ENCODE results near the gene LDB3.

The LDB3 gene

DNA sequence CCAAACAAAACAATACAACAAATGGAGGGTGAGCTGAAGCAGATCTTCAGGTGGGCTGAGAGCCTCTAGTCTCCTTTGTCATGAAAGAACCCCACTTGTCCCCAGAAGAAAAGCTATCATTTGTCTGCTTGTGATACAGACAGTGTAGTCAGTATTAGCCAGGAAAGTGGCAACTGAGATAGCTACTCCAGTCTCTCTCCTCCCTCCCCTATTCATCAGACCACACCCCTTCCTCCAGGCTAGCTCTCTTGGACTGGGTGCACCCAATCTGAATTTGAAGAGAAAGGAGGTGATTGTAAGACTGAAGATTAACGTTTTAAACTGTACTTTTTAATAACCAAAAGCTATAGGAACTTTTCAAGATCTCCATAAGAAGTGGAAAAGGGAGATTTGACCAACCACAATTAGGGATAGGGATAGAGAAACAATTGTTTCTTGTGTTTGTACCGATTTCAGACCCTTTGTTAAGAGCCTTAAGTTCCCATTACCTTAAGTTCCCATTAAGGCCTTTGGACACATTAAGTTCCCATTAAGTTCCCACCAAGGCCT is 102.2 kb downstream of the LDB3 start:
- WGBS (ENCODE audit: insufficient coverage) = no CpG with 5 or more reads among the region's 2 CpGs
- no peaks in the 10 kb centered on the region for H3K36me3 ChIP-seq (ENCODE audit: control insufficient read depth in 4 of 4, insufficient read depth in 4 of 4, low read length in 3 of 4)
- no peaks in the 10 kb centered on the region for H3K4me1 ChIP-seq (ENCODE audit: control extremely low read depth in 1 of 4, control insufficient read depth in 4 of 4, insufficient read depth in 4 of 4, low read length in 3 of 4)
- no peak for DNase-seq
- no peak overlapping the region for H3K27ac ChIP-seq (ENCODE audit: insufficient read depth in 1 of 2, low read depth in 1 of 2, low read length in 2 of 2, poor library complexity in 1 of 2, severe bottlenecking in 2 of 2)
- ChIA-PET POLR2A (no interaction called here), CTCF (interaction anchor here (1.2 to 1.6 kb wide), 2 partner anchors 28 to 168 kb away, joined by 3 to 5 read pairs; no protein-coding TSS in a partner anchor)
- H3K27me3 ChIP-seq (replicated peaks in 2 of 5; ENCODE audit: control insufficient read depth in 4 of 5, insufficient read depth in 5 of 5, low read length in 4 of 5) = peaks cover 2 to 26% (median 17%) of the 10 kb centered on the region in 5 experiments
- no peak overlapping the region for H3K4me3 ChIP-seq (ENCODE audit: control insufficient read depth in 1 of 7, extremely low read depth in 1 of 7, insufficient read depth in 4 of 7, low read depth in 2 of 7, low read length in 6 of 7)
- H3K9me3 ChIP-seq (ENCODE audit: control extremely low read depth in 1 of 5, control insufficient read depth in 4 of 5, insufficient read depth in 2 of 5, low read depth in 1 of 5, low read length in 4 of 5) = no peaks in the 10 kb centered on the region

DNA sequence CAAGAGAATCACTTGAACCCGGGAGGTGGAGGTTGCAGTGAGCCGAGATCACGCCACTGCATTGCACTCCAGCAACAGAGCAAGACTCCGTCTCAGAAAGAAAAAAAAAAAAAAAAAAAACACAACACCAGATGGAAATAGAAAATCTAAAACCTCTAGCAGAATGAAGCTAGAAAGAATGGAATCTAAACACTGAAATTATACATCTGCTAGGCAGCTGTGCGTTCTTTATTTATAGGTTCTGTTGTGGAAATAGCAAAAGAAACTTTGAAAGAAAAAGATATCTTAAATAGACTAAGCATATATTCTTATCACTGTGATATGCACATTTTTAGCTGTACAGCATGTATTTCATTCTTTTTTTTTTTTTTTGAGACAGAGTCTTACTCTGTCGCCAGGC is 105.2 kb downstream of the LDB3 start:
- WGBS (ENCODE audit: insufficient coverage) = 100% methylated on average over 1 of the region's 6 CpGs
- H3K27me3 ChIP-seq (replicated peaks in 2 of 5; ENCODE audit: control insufficient read depth in 4 of 5, insufficient read depth in 5 of 5, low read length in 4 of 5) = peaks cover 0 to 21% (median 9%) of the 10 kb centered on the region in 5 experiments
- POLR2A ChIA-PET = no interaction called here
- CTCF ChIA-PET = no interaction called here
- no peak for DNase-seq
- no peaks in the 10 kb centered on the region for H3K4me1 ChIP-seq (ENCODE audit: control extremely low read depth in 1 of 4, control insufficient read depth in 4 of 4, insufficient read depth in 4 of 4, low read length in 3 of 4)
- no peak overlapping the region for H3K4me3 ChIP-seq (ENCODE audit: control insufficient read depth in 1 of 7, extremely low read depth in 1 of 7, insufficient read depth in 4 of 7, low read depth in 2 of 7, low read length in 6 of 7)
- no peaks in the 10 kb centered on the region for H3K9me3 ChIP-seq (ENCODE audit: control extremely low read depth in 1 of 5, control insufficient read depth in 4 of 5, insufficient read depth in 2 of 5, low read depth in 1 of 5, low read length in 4 of 5)
- no peaks in the 10 kb centered on the region for H3K36me3 ChIP-seq (ENCODE audit: control insufficient read depth in 4 of 4, insufficient read depth in 4 of 4, low read length in 3 of 4)
- H3K27ac ChIP-seq (ENCODE audit: insufficient read depth in 1 of 2, low read depth in 1 of 2, low read length in 2 of 2, poor library complexity in 1 of 2, severe bottlenecking in 2 of 2) = no peak overlapping the region

DNA sequence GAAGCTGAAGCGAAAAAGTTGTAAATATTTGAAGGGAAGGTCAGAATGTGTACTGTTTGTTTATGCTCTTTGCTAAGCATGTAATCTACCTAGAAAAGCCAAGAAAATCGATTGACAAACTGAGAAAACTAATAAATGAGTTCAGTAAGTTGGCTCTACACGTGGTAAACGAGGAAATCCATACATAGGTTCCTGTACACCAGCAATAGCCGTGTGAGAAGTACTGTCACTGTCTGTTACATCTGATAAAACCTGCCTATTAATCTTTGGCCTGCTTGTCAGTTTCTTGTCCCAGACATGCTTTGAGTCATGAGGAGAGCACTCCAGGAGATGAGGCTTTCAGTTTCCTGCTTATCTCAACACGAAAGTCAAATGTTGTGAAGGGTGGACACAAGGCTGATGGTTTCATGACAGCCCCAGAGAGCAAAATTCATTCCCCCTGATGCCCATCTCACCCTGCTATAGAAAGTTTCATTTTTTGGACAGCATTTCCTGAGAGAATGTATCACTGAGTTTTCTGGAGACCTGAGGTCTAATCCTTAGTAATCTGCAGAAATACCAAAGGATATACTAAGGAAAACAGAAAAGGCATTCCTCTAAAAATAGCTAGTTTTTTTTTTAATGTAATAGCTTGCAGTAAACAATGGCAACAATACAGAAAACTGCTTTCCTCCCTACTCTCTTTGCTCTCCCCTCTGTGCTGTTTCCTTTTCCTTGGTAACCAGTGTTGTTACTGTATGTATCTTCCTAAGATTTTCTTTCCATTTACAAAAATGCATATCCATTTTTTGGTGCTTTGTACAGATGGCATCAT is 107.0 kb downstream of the LDB3 start:
- no peak for DNase-seq
- CTCF ChIA-PET = no interaction called here
- POLR2A ChIA-PET = no interaction called here
- no peak overlapping the region for H3K27ac ChIP-seq (ENCODE audit: insufficient read depth in 1 of 2, low read depth in 1 of 2, low read length in 2 of 2, poor library complexity in 1 of 2, severe bottlenecking in 2 of 2)
- H3K36me3 ChIP-seq (ENCODE audit: control insufficient read depth in 4 of 4, insufficient read depth in 4 of 4, low read length in 3 of 4) = no peaks in the 10 kb centered on the region
- no peaks in the 10 kb centered on the region for H3K4me1 ChIP-seq (ENCODE audit: control extremely low read depth in 1 of 4, control insufficient read depth in 4 of 4, insufficient read depth in 4 of 4, low read length in 3 of 4)
- no peaks in the 10 kb centered on the region for H3K9me3 ChIP-seq (ENCODE audit: control extremely low read depth in 1 of 5, control insufficient read depth in 4 of 5, insufficient read depth in 2 of 5, low read depth in 1 of 5, low read length in 4 of 5)
- no peak overlapping the region for H3K4me3 ChIP-seq (ENCODE audit: control insufficient read depth in 1 of 7, extremely low read depth in 1 of 7, insufficient read depth in 4 of 7, low read depth in 2 of 7, low read length in 6 of 7)
- WGBS (ENCODE audit: insufficient coverage) = 62% methylated on average over 5 of the region's 6 CpGs
- H3K27me3 ChIP-seq (replicated peaks in 2 of 5; ENCODE audit: control insufficient read depth in 4 of 5, insufficient read depth in 5 of 5, low read length in 4 of 5) = peaks cover 0 to 12% (median 3%) of the 10 kb centered on the region in 5 experiments

DNA sequence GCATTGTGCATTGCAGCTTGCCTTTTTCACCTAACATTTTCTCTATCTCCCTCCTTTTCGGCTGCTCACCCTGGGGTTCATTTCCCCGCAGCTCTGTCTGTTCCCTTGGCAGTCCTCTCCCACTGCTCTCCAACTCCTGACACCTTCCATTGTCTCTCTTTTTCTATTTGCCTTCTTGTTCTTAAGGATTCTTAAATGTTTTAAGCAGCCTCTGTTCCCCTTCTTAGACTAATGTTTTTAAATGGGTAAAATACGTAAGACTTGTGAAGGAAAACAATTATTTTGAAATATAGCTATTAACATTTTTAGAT is 107.5 kb downstream of the LDB3 start:
- Histone ChIP-seq H3K27me3 (replicated peaks in 2 of 5; ENCODE audit: control insufficient read depth in 4 of 5, insufficient read depth in 5 of 5, low read length in 4 of 5) (peaks cover 0 to 12% (median 3%) of the 10 kb centered on the region in 5 experiments), H3K4me3 (ENCODE audit: control insufficient read depth in 1 of 7, extremely low read depth in 1 of 7, insufficient read depth in 4 of 7, low read depth in 2 of 7, low read length in 6 of 7) (no peak overlapping the region), H3K9me3 (ENCODE audit: control extremely low read depth in 1 of 5, control insufficient read depth in 4 of 5, insufficient read depth in 2 of 5, low read depth in 1 of 5, low read length in 4 of 5) (no peaks in the 10 kb centered on the region), H3K27ac (ENCODE audit: insufficient read depth in 1 of 2, low read depth in 1 of 2, low read length in 2 of 2, poor library complexity in 1 of 2, severe bottlenecking in 2 of 2) (no peak overlapping the region), H3K36me3 (ENCODE audit: control insufficient read depth in 4 of 4, insufficient read depth in 4 of 4, low read length in 3 of 4) (no peaks in the 10 kb centered on the region), H3K4me1 (ENCODE audit: control extremely low read depth in 1 of 4, control insufficient read depth in 4 of 4, insufficient read depth in 4 of 4, low read length in 3 of 4) (no peaks in the 10 kb centered on the region)
- 91% methylated on average over 2 of the region's 3 CpGs for WGBS (ENCODE audit: insufficient coverage)
- POLR2A ChIA-PET = no interaction called here
- CTCF ChIA-PET = no interaction called here
- DNase-seq = no peak

DNA sequence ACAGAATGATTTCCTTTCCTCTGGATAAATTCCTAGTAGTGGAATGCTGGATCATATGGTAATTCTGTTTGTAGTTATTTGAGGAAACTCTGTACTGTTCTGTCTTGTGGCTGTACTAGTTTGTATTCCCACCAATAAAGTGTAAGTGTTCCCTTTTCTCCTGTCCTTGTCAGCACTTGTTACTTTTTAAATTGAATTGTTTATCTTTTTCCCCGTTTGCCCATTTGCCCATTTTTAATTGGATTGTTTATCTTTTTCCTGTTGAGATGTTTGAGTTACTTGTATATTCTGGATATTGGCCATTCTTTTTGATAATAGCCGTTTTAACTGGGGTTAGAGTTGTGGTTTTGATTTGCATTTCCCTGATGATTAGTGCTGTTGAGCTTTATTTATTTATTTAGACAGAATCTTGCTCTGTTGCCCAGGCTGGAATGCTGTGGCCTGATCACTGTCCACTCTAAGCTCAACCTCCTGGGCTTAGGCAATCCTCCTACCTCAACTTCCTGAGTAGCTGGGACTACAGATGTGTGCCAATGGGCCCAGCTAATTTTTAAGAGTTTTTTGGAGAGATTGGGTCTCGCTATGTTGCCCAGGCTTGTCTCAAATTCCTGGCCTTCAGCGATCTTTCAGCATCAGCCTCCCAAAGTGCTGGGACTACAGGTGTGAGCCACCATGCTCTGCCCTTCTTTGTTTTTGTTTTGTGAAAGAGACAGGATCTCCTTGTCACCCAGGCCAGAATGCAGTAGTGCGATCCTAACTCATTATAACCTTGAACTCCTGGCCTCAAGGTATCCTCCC is 111.1 kb downstream of the LDB3 start:
- ChIA-PET CTCF (no interaction called here), POLR2A (no interaction called here)
- Histone ChIP-seq H3K36me3 (ENCODE audit: control insufficient read depth in 4 of 4, insufficient read depth in 4 of 4, low read length in 3 of 4) (no peaks in the 10 kb centered on the region), H3K27me3 (replicated peaks in 2 of 5; ENCODE audit: control insufficient read depth in 4 of 5, insufficient read depth in 5 of 5, low read length in 4 of 5) (peaks cover 0 to 11% (median 3%) of the 10 kb centered on the region in 5 experiments), H3K9me3 (ENCODE audit: control extremely low read depth in 1 of 5, control insufficient read depth in 4 of 5, insufficient read depth in 2 of 5, low read depth in 1 of 5, low read length in 4 of 5) (peaks cover 0 to 3% (median 0%) of the 10 kb centered on the region in 5 experiments), H3K4me3 (ENCODE audit: control insufficient read depth in 1 of 7, extremely low read depth in 1 of 7, insufficient read depth in 4 of 7, low read depth in 2 of 7, low read length in 6 of 7) (no peak overlapping the region), H3K4me1 (ENCODE audit: control extremely low read depth in 1 of 4, control insufficient read depth in 4 of 4, insufficient read depth in 4 of 4, low read length in 3 of 4) (no peaks in the 10 kb centered on the region), H3K27ac (ENCODE audit: insufficient read depth in 1 of 2, low read depth in 1 of 2, low read length in 2 of 2, poor library complexity in 1 of 2, severe bottlenecking in 2 of 2) (no peak overlapping the region)
- WGBS (ENCODE audit: insufficient coverage) = 100% methylated on average over 3 of the region's 5 CpGs
- DNase-seq = no peak

DNA sequence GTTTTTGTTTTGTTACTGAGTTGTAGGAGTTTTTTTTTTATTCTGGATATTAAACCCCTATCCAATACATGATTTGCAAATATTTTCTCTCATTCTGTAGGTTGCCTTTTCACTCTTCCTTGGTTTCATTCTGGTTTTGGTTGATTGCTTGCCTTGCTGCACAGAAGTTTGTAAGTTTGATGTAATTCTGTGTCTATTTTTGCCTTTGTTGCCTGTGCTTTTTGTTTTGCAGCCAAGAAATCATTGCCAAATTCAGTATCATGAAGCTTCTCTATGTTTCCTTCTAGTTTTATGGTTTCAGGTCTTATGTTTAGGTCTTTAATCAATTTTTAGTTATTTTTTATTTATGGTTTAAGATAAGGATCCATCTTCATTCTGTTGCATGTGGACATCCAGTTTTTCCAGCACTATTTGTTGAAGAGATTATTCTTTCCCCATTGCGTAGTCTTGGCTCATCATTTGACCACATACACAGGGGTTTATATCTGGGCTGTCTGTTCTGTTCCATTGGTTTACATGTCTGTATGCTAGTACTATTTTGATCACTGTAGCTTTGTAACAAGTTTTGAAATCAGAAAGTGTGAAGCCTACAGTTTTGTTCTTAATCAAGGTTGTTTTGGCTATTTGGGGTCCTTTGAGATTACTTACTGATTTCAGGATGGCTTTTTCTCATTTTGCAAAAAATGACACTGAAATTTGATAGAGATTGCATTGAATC is 114.5 kb downstream of the LDB3 start:
- no peak for DNase-seq
- WGBS (ENCODE audit: insufficient coverage) = no CpG with 5 or more reads among the region's 1 CpG
- POLR2A ChIA-PET = interaction anchor here (0.6 kb wide), 1 partner anchor 20 kb away, joined by 3 read pairs; no protein-coding TSS in a partner anchor

More for the DNA sequence above, 114.5 kb downstream of the LDB3 start:
- Histone ChIP-seq H3K36me3 (ENCODE audit: control insufficient read depth in 4 of 4, insufficient read depth in 4 of 4, low read length in 3 of 4) (no peaks in the 10 kb centered on the region), H3K27ac (ENCODE audit: insufficient read depth in 1 of 2, low read depth in 1 of 2, low read length in 2 of 2, poor library complexity in 1 of 2, severe bottlenecking in 2 of 2) (no peak overlapping the region), H3K4me1 (ENCODE audit: control extremely low read depth in 1 of 4, control insufficient read depth in 4 of 4, insufficient read depth in 4 of 4, low read length in 3 of 4) (no peaks in the 10 kb centered on the region), H3K4me3 (ENCODE audit: control insufficient read depth in 1 of 7, extremely low read depth in 1 of 7, insufficient read depth in 4 of 7, low read depth in 2 of 7, low read length in 6 of 7) (no peak overlapping the region), H3K27me3 (replicated peaks in 2 of 5; ENCODE audit: control insufficient read depth in 4 of 5, insufficient read depth in 5 of 5, low read length in 4 of 5) (peaks cover 0 to 5% (median 3%) of the 10 kb centered on the region in 5 experiments), H3K9me3 (ENCODE audit: control extremely low read depth in 1 of 5, control insufficient read depth in 4 of 5, insufficient read depth in 2 of 5, low read depth in 1 of 5, low read length in 4 of 5) (peaks cover 0 to 9% (median 0%) of the 10 kb centered on the region in 5 experiments)
- CTCF ChIA-PET = no interaction called here

All from common myeloid progenitor, CD34-positive (primary cell).